Activated naive CD4-positive, alpha-beta T cell (primary cell): Measurements from ENCODE around the gene VPS35.
"Not testable (repeated sequence)": the region's sequence is repeated elsewhere in the genome, so short reads cannot be mapped to it uniquely, and the experiment has no call there.

Source experiments
- DNase-seq, 4 experiments: peaks; one replicate each; lab custom pipeline; 2025; lab: John Stamatoyannopoulos, UW

VPS35 gene

GRCh38 chr16:46658925-46659324 is 30.1 kb downstream of the VPS35 start:
- no peak for DNase-seq

GRCh38 chr16:46651305-46651704 is 37.7 kb downstream of the VPS35 start:
- DNase-seq: no peak

GRCh38 chr16:46650254-46650623 is 38.7 kb downstream of the VPS35 start:
- no peak for DNase-seq

GRCh38 chr16:46649588-46650253 is 39.3 kb downstream of the VPS35 start:
- no peak for DNase-seq

GRCh38 chr16:46648656-46649055 is 40.3 kb downstream of the VPS35 start:
- no peak for DNase-seq

- DNase-seq: no peak
Observed at GRCh38 chr16:46638947-46639925, 49.7 kb downstream of the VPS35 start.

GRCh38 chr16:46632778-46633733 is 55.9 kb downstream of the VPS35 start:
- DNase-seq: no peak

- DNase-seq: no peak
Observed at GRCh38 chr16:46629331-46630219, 59.4 kb downstream of the VPS35 start.

- no peak for DNase-seq
Observed at GRCh38 chr16:46627746-46628145, 61.2 kb downstream of the VPS35 start.

- not testable (repeated sequence) for DNase-seq
Observed at GRCh38 chr16:46626681-46627080, 62.3 kb downstream of the VPS35 start.

GRCh38 chr16:46624862-46625261 is 64.1 kb downstream of the VPS35 start:
- not testable (repeated sequence) for DNase-seq

- not testable (repeated sequence) for DNase-seq
Observed at GRCh38 chr16:46623707-46624106, 65.3 kb downstream of the VPS35 start.

GRCh38 chr16:46623246-46623645 is 65.7 kb downstream of the VPS35 start:
- not testable (repeated sequence) for DNase-seq

GRCh38 chr16:46621934-46622676 is 66.9 kb downstream of the VPS35 start:
- DNase-seq: no peak

GRCh38 chr16:46621006-46621933 is 67.7 kb downstream of the VPS35 start, which contains the start of gene SHCBP1:
Gene SHCBP1 (minus strand): TSS chr16:46621379. CDS start chr16:46621359, 20 bp downstream.
- peak; percentile 2 to 36 (median 22) for DNase-seq

GRCh38 chr16:46620266-46621005 is 68.5 kb downstream of the VPS35 start:
- no peak for DNase-seq

- DNase-seq: no peak
Observed at GRCh38 chr16:46618516-46618915, 70.5 kb downstream of the VPS35 start.

- no peak for DNase-seq
Observed at GRCh38 chr16:46614006-46614405, 75.0 kb downstream of the VPS35 start.
